ENCODE data around the gene DUS1L.

DNA sequence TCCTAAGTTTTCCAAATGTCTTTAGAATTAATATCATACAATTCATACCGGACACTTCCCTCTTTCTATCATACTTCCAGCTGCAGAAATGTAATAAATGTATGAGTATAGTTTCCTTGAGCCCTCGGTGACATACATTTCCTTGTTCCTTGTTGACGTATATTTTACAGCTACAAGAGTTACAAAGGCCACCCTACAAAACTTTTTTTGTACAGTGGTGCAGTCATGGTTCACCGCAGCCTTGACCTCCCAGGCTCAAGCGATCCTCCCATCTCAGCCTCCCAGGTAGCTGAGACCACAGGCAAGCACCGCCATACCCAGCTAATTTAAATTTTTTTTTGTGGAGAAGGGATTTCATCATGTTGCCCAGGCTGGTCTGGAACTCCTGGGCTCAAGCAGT is 7.2 kb upstream of the DUS1L start:
- TF ChIP-seq, protein P1, sequence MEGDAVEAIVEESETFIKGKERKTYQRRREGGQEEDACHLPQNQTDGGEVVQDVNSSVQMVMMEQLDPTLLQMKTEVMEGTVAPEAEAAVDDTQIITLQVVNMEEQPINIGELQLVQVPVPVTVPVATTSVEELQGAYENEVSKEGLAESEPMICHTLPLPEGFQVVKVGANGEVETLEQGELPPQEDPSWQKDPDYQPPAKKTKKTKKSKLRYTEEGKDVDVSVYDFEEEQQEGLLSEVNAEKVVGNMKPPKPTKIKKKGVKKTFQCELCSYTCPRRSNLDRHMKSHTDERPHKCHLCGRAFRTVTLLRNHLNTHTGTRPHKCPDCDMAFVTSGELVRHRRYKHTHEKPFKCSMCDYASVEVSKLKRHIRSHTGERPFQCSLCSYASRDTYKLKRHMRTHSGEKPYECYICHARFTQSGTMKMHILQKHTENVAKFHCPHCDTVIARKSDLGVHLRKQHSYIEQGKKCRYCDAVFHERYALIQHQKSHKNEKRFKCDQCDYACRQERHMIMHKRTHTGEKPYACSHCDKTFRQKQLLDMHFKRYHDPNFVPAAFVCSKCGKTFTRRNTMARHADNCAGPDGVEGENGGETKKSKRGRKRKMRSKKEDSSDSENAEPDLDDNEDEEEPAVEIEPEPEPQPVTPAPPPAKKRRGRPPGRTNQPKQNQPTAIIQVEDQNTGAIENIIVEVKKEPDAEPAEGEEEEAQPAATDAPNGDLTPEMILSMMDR (IDR thresholded peaks at IDR 0.05; ENCODE audit: low read length), result no peak
- TF ChIP-seq EZH2 (IDR thresholded peaks at IDR 0.05; ENCODE audit: borderline replicate concordance, low read length), result no peak
